ENCODE measurements around the gene RTN4RL1.

- TF ChIP-seq CTCF (IDR thresholded peaks at IDR 0.05) (no peak), POLR2A (IDR thresholded peaks at IDR 0.05) (no peak)
Observed at GRCh38 chr17:1905190-1905913, 119.8 kb downstream of the RTN4RL1 start.

Measured in vagina (tissue), 2 donors.